RWPE1 (cell line): ENCODE data around the gene SPACA5.
"Not testable (repeated sequence)": the region's sequence is repeated elsewhere in the genome, so short reads cannot be mapped to it uniquely, and the experiment has no call there.

Experiments
- CTCF ChIA-PET: fragments of 350-600 bp; sonication (Branson Sonifier 250); formaldehyde crosslinking; extraction: SDS; loops from one replicate; lab custom pipeline; 2021; lab: Yijun Ruan, JAX
- POLR2A ChIA-PET: fragments of 400-600 bp; formaldehyde crosslinking; extraction: SDS; loops from one replicate; lab custom pipeline; 2020; ENCODE audit warnings: antibody characterized with exemption; ENCODE audit not compliant: low non-redundant PET; lab: Yijun Ruan, JAX
- DNase-seq: peaks from one replicate; pipeline ENCODE4 v3.0.0; 2012; ENCODE audit warnings: low spot score
- H3K27ac ChIP-seq: fragments of 450-650 bp; 2 replicates; pipeline ENCODE4 v1.5.1; 2017
- CTCF ChIP-seq: fragments of 450-650 bp; conservative IDR thresholded peaks from 2 replicates; pipeline ENCODE4 v1.5.1; 2017; ENCODE audit warnings: low read depth, mild to moderate bottlenecking

Gene SPACA5

GRCh38 chrX:48003367-48003757 is 3.4 kb upstream of the SPACA5 start:
- CTCF ChIA-PET: no interaction called here
- DNase-seq: no peak
- POLR2A ChIA-PET: no interaction called here
- TF ChIP-seq CTCF: no peak
- peak overlapping the region; percentile 61 for H3K27ac ChIP-seq

DNA sequence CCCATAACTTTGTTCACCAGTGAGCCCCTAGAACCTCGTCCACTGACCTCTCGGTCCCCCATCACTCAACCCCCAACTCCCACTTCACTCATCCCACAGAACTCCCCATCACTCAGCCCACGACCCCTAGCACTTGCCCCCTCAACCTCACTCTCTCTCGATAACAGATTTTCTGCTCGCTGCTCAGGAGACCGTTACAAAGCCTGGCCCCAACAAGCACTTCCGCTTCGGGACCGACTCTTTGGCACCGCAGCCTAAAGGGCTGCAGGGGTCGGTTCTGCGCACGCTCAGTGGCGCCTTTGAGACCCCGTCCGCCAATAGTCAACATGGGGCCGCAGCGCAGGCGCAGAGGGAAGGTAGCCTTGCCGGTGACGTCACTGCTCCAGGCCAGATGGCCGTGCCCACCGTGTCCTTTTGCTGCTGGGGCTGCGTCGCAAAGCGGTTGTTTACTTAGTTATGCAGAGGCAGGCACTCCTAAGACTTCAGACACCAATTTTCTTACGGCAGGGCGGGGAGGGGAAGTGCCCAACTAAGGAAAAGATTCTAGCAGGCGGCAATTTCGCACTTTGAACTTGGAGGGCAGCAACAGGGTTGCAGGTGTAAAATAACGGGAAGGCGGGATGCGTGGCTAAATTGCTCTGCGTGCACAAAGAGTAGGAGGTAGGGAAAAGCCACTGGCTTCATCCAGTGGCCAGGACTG is 2.9 kb upstream of the SPACA5 start, which contains the start of gene ZNF182:
ZNF182 (minus strand) TSS at position 232 of the 700 bp plus-strand sequence. CDS start 1,380 bp downstream, outside the sequence.
- H3K27ac ChIP-seq: peak within 1 kb of the TSS; percentile 61
- CTCF ChIA-PET: no interaction called here
- TF ChIP-seq CTCF: no peak
- POLR2A ChIA-PET: no interaction called here
- peak; percentile 87 for DNase-seq

- POLR2A ChIA-PET, CTCF ChIA-PET: not testable (repeated sequence)
Measured at GRCh38 chrX:48009445-48009960, 2.7 kb downstream of the SPACA5 start.

DNA sequence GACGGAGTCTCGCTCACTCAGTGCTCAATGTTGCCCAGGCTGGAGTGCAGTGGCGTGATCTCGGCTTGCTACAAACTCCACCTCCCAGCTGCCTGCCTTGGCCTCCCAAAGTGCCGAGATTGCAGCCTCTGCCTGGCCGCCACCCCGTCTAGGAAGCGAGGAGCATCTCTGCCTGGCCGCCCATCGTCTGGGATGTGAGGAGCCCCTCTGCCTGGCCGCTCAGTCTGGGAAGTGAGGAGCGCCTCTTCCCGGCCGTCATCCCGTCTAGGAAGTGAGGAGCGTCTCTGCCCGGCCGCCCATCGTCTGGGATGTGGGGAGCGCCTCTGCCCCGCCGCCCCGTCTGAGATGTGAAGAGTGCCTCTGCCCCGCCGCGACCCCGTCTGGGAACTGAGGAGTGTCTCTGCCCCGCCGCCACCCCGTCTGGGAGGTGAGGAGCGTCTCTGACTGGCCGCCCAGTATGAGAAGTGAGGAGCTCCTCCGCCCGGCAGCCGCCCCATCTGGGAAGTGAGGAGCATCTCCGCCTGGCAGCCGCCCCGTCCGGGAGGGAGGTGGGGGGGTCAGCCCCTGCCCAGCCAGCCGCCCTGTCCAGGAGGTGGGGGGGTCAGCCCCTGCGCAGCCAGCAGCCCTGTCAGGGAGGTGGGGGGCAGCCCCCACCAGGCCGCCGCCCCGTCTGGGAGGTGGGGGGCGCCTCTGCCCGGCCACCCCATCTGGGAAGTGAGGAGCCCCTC is 10.0 kb downstream of the SPACA5 start:
- H3K27ac ChIP-seq, DNase-seq, CTCF ChIA-PET, POLR2A ChIA-PET: not testable (repeated sequence)

More at GRCh38 chrX:48009445-48009960, 2.7 kb downstream of the SPACA5 start:
- DNase-seq, H3K27ac ChIP-seq: not testable (repeated sequence)

GRCh38 chrX:48019892-48020291 is 13.1 kb downstream of the SPACA5 start:
- DNase-seq, CTCF ChIA-PET, H3K27ac ChIP-seq, POLR2A ChIA-PET: not testable (repeated sequence)

- POLR2A ChIA-PET, DNase-seq, CTCF ChIA-PET, H3K27ac ChIP-seq: not testable (repeated sequence)
Measured at GRCh38 chrX:48020472-48020871, 13.7 kb downstream of the SPACA5 start.

DNA sequence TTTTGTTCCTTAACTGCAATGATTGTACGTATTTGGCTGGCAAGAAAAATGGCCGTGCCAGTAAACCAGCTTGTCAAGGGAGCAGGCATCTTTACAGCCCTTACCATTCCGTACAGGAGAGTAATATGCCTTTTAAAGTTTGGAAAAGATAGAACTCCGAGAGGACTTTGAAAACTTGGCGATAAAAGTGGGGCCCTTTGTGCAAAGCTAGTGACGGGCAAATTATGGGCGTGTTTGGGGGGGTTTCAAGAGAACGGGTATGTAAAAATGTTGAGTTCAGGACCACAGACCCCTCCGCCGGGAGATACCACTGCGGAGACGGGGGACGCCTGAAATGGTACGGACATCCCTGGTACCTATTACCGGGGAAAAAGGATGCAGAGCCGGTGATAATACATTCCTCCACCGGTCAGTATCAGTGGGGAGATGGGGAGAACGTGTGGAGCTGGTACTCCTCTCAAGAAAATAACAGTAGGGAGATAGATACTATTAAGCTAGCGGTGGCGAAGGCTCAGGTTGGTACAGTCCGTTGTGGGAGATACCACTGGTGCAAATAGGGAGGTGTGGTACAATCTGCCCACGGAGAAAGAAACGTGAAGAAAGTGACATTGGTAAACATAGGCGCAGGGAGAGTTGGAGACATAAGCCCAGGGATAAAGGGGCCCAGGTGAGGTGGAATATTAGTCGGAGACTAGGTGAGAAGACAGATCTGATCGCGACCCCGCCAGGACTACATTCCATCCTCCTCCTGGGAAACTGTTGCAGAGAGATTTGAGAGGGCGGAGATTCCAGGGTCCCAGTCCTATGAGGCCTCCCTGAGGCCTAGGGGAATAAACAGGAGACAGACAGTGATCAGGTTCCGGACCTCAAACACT is 14.5 kb downstream of the SPACA5 start:
- no peak for TF ChIP-seq CTCF
- CTCF ChIA-PET: no interaction called here
- peak; percentile 52 for DNase-seq
- H3K27ac ChIP-seq: peak overlapping the region; percentile 72
- POLR2A ChIA-PET: interaction anchor here (0.6 kb wide), 1 partner anchor 501 kb away, joined by 3 read pairs; no protein-coding TSS in a partner anchor

DNA sequence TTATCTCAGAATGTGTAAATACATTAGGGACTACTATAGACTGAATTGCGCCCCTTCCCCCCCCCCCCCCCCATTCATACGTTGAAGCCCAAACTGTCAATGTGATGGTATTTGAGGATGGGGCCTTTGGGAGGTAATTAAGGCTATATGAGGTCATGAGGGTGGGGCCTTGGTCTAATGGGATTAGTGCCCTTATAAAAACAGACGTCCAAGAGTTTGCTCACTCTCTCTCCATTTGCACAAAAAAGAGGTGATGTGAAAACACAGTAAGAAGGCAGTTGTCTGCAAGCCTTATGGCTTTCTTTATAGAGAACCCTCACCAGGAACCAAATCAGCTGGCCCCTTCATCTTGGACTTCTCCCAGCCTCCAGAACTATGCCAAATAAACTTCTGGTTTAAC is 15.3 kb downstream of the SPACA5 start:
- no peak for DNase-seq
- TF ChIP-seq CTCF: no peak
- CTCF ChIA-PET: no interaction called here
- H3K27ac ChIP-seq: no peak overlapping the region
- POLR2A ChIA-PET: no interaction called here
